Hematopoietic multipotent progenitor cell treated with erythropoietin and hydrocortisone succinate and interleukin-3 and kit ligand, for 8 days (in vitro differentiated cells): ENCODE results near the gene PRKX.
"Not testable (repeated sequence)": the region's sequence is repeated elsewhere in the genome, so short reads cannot be mapped to it uniquely, and the experiment has no call there.

ENCODE experiments used
- DNase-seq: peaks from one replicate; pipeline ENCODE4 v3.0.0-alpha.2; 2015

The PRKX gene

DNA sequence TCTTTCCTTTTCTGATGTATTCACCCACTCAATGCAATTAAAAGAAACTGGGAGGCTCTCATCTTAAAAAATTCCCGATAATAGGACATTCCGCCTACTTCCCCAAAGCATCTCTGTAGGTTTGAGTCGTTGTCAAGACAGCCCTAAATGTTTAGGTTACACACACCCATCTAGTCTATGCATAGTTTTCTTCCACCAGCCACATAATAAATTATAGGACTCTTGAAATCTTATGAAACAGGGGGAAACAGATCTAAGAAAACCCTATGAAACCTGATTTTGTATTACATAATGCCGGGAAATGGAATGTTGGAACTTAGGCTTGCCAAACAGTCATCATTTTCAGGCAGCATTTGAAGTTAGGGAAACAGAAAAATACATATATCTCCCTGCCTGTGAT is 150.0 kb downstream of the PRKX start:
- no peak for DNase-seq

DNA sequence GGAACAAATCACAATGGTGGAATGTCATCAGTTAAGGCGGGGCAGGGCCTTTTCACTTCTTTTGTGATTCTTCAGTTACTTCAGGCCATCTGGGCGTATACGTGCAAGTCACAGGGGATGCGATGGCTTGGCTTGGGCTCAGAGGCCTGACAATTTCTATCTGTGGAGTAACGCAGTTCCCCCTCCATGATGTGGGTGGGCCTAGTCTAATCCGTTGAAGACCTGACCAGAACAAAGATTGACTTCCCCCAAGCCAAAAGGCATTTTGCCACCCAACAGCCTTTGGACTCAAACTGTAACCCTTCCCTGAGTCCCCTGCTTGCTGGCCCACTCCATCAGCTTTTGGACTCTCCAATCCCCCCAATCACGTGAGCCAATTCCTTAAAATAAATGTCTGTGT is 153.4 kb downstream of the PRKX start:
- DNase-seq, result not testable (repeated sequence)
